ENCODE measurements around the gene TMEM121B. TPM values are rescaled to one million over a fixed set of nuclear protein-coding genes. Genes with fewer than 3 reads are reported as not detected.

Gene TMEM121B
- total RNA-seq, 1 donor from 2014 or later, result 1.9 TPM

- FAIRE-seq (no peak), DNase-seq (ENCODE audit: low read depth) (no peak)
- Mint-ChIP-seq H3K4me3 (ENCODE audit: unreplicated experiment) (peak overlapping the region; percentile 91), H3K9me3 (ENCODE audit: unreplicated experiment) (peaks cover 2% of the 10 kb centered on the region), H3K4me1 (ENCODE audit: low read depth, unreplicated experiment) (peaks cover 16% of the 10 kb centered on the region), H3K27me3 (ENCODE audit: low read depth, unreplicated experiment) (no peaks in the 10 kb centered on the region), H3K27ac (ENCODE audit: unreplicated experiment) (no peak overlapping the region), H3K36me3 (ENCODE audit: low read depth, unreplicated experiment) (no peaks in the 10 kb centered on the region)
- peak overlapping the region; percentile 89 for H3K9ac ChIP-seq (ENCODE audit: low read length)
- H3K4me3 ChIP-seq (ENCODE audit: insufficient read depth, low read depth, low read length), result peak overlapping the region; percentile 78
- H3K27ac ChIP-seq (ENCODE audit: low read depth, low read length), result peak overlapping the region; percentile 73
- peak overlapping the region; percentile 97 for H2AFZ ChIP-seq (ENCODE audit: low read depth, low read length)
- TF ChIP-seq, protein P1, sequence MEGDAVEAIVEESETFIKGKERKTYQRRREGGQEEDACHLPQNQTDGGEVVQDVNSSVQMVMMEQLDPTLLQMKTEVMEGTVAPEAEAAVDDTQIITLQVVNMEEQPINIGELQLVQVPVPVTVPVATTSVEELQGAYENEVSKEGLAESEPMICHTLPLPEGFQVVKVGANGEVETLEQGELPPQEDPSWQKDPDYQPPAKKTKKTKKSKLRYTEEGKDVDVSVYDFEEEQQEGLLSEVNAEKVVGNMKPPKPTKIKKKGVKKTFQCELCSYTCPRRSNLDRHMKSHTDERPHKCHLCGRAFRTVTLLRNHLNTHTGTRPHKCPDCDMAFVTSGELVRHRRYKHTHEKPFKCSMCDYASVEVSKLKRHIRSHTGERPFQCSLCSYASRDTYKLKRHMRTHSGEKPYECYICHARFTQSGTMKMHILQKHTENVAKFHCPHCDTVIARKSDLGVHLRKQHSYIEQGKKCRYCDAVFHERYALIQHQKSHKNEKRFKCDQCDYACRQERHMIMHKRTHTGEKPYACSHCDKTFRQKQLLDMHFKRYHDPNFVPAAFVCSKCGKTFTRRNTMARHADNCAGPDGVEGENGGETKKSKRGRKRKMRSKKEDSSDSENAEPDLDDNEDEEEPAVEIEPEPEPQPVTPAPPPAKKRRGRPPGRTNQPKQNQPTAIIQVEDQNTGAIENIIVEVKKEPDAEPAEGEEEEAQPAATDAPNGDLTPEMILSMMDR (IDR thresholded peaks at IDR 0.05; ENCODE audit: insufficient read depth, low read depth, low read length), result no peak
- no peak for TF ChIP-seq EZH2 (IDR thresholded peaks at IDR 0.05; ENCODE audit: insufficient read depth, low read length)
- H3K9me3 ChIP-seq (ENCODE audit: insufficient read depth, low read depth, low read length), result no peaks in the 10 kb centered on the region
- H4K20me1 ChIP-seq (ENCODE audit: insufficient read depth, low read length), result peaks cover 34% of the 10 kb centered on the region
- H3K4me1 ChIP-seq (ENCODE audit: insufficient read depth, low read length), result peaks cover 8% of the 10 kb centered on the region
- peak overlapping the region; percentile 91 for H3K4me2 ChIP-seq (ENCODE audit: low read length)
- no peaks in the 10 kb centered on the region for H3K27me3 ChIP-seq (ENCODE audit: insufficient read depth, low read length)
- no peaks in the 10 kb centered on the region for H3K36me3 ChIP-seq (ENCODE audit: insufficient read depth, low read length)
- peaks cover 46% of the 10 kb centered on the region for H3K79me2 ChIP-seq (ENCODE audit: insufficient read depth, low read length)
Observed at GRCh38 chr22:17085277-17086181, 35.6 kb downstream of the TMEM121B start.

GRCh38 chr22:17084554-17085276 lies 36.4 kb downstream of the TMEM121B start, which contains the start of gene IL17RA:
TSS of gene IL17RA (plus strand) at chr22:17085000. CDS start at chr22:17085092, 92 bp downstream.
- DNase-seq (ENCODE audit: low read depth) (peak; percentile 75), FAIRE-seq (no peak)
- peak within 1 kb of the TSS; percentile 97 for H2AFZ ChIP-seq (ENCODE audit: low read depth, low read length)
- no peak for TF ChIP-seq EZH2 (IDR thresholded peaks at IDR 0.05; ENCODE audit: insufficient read depth, low read length)
- TF ChIP-seq, protein P1 (IDR thresholded peaks at IDR 0.05; ENCODE audit: insufficient read depth, low read depth, low read length), result no peak
- no peaks in the 10 kb centered on the region for H3K27me3 ChIP-seq (ENCODE audit: insufficient read depth, low read length)
- Mint-ChIP-seq H3K4me3 (ENCODE audit: unreplicated experiment) (peak within 1 kb of the TSS; percentile 91), H3K27ac (ENCODE audit: unreplicated experiment) (no peak within 1 kb of the TSS), H3K4me1 (ENCODE audit: low read depth, unreplicated experiment) (peaks cover 21% of the 10 kb centered on the region), H3K27me3 (ENCODE audit: low read depth, unreplicated experiment) (no peaks in the 10 kb centered on the region), H3K9me3 (ENCODE audit: unreplicated experiment) (peaks cover 2% of the 10 kb centered on the region), H3K36me3 (ENCODE audit: low read depth, unreplicated experiment) (no peaks in the 10 kb centered on the region)
- H3K9me3 ChIP-seq (ENCODE audit: insufficient read depth, low read depth, low read length), result no peaks in the 10 kb centered on the region
- peak within 1 kb of the TSS; percentile 73 for H3K27ac ChIP-seq (ENCODE audit: low read depth, low read length)
- H3K4me3 ChIP-seq (ENCODE audit: insufficient read depth, low read depth, low read length), result peak within 1 kb of the TSS; percentile 78
- H3K9ac ChIP-seq (ENCODE audit: low read length), result peak within 1 kb of the TSS; percentile 89
- peaks cover 40% of the 10 kb centered on the region for H3K79me2 ChIP-seq (ENCODE audit: insufficient read depth, low read length)
- no peaks in the 10 kb centered on the region for H3K36me3 ChIP-seq (ENCODE audit: insufficient read depth, low read length)
- H4K20me1 ChIP-seq (ENCODE audit: insufficient read depth, low read length), result peaks cover 33% of the 10 kb centered on the region
- H3K4me1 ChIP-seq (ENCODE audit: insufficient read depth, low read length), result peaks cover 8% of the 10 kb centered on the region
- peak within 1 kb of the TSS; percentile 91 for H3K4me2 ChIP-seq (ENCODE audit: low read length)
